Measurements from ENCODE around the gene ADCY9.
"Not testable (repeated sequence)": the region's sequence is repeated elsewhere in the genome, so short reads cannot be mapped to it uniquely, and the experiment has no call there.

Gene ADCY9

DNA sequence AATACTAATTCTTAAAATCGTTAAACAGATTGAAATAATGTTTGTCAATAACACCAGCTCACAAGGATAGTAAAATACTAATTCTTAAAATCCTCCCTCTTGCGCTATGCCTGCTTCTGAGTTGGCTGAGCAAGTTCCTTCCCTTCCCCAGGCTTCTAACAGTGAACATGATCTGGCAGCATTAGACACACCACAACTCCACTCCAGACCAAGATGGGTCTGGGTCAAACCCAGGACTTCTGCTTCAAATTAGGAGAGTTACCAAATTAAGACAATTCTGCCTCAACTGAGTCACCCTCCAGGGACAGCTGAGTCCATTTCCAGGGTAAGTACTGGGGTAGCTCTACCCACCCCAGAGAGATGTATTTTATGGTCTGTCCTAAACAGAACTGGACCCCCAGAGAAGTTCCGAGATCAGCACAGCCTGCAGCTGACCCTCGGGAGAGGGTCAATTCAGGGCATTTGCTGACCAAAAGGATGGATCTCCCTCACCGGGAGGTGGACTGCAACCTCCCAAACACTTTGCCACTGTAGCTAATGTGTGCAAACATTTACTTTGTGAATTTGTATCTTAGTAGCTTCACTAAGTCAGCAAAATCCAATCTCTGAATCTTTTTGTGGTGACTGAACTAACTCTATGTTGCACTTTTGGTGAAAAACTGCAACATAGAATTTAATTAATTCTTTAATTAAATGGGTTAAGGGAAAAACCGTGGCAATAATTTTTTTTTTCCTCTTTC, 48.8 kb downstream of the ADCY9 start:
- no peak for DNase-seq (ENCODE audit: low spot score)

GRCh38 chr16:4064950-4065352, 51.3 kb downstream of the ADCY9 start:
- DNase-seq (ENCODE audit: low spot score) = no peak

- no peak for DNase-seq (ENCODE audit: low spot score)
Observed at GRCh38 chr16:4062212-4062802, 53.9 kb downstream of the ADCY9 start.

DNA sequence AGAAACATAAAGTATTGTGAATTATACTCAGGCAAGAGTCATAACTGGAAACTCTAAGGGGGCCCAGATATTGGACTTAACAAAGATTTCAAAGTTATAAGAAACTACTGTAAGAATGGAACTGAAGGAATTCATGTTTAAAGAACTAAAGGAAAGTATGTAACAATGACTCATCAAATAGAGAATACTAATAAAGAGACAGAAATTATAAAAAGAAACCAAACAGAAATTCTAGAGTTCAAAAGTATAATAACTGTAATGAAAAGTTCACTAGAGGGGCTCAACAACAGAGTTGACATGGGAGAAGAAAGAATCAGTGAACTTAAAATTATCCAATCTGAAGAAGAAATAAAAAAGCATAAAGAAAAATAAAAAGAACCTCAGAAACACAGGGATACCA, 55.4 kb downstream of the ADCY9 start:
- DNase-seq (ENCODE audit: low spot score) = no peak

DNA sequence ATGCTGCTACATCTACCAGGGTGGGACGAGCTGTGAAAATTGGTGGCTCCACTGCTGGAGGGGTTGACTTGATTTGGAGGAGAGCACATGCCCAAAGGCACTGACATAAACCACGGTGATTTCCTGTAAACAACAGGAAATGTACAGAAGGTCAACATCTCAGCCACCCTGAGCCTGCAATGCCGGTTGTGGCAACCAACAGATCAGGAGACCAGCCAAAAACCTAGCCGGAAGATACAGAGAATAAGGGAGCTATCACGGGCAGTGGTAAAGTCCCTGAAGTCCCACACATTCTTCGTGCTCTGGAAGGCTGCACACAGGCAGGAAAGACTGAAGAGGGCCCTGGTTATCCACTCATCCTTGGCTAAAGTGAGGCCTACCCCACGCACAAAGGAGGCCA, 56.2 kb downstream of the ADCY9 start:
- no peak for DNase-seq (ENCODE audit: low spot score)

- DNase-seq (ENCODE audit: low spot score) = no peak
Observed at GRCh38 chr16:4058386-4058785, 57.9 kb downstream of the ADCY9 start.

- no peak for DNase-seq (ENCODE audit: low spot score)
Observed at GRCh38 chr16:4057439-4057877, 58.8 kb downstream of the ADCY9 start.

GRCh38 chr16:4056161-4057105, 59.8 kb downstream of the ADCY9 start:
- DNase-seq (ENCODE audit: low spot score) = no peak

GRCh38 chr16:4055748-4056147, 60.5 kb downstream of the ADCY9 start:
- no peak for DNase-seq (ENCODE audit: low spot score)

DNA sequence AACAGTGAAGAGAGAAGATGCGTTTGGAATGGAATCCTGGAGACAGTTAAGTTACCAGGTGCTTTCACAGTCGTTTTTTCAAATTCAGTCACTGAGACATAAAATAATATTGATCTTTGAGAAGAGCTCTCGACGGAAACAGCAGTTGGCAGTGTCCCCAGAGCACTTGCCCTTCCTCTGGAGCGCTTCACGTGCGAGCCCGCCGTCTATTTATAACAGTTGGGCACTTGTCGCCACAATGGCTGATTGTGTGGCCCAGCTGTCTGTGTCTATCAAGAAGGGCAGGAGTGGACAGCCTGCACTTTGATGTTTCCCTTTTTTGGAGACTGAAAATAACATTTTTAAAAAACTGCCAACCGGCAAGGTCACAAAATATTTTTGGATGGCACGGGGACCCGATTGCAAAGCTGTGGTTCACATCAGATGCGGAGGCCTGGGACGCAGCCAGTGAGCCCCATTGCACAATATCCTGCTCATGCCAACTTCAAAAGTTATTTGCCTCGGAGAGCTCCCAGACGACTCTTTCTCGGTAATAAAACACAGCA, 62.9 kb downstream of the ADCY9 start:
- no peak for DNase-seq (ENCODE audit: low spot score)

DNA sequence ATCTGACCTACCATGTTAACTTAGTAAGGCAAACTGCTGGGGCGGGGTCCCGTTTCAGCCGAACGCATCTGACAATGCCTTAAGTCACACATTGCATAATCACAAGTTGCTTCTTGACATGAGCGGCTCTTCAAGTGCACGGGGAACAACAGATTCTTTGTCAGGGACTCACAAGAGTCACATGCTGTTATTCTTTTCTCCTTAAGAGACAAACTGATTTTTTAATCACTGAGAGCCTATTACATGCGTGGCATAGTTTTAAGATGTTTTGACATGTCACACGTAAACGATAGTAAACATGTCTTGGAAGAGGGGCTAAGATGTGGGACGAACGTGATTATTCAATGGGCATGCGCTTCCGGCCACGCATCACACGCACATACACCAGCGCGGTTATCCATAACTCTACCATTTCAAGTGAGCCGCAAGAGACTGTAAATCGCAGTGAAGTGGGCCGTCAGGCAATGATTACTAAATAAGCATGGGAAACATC, 63.4 kb downstream of the ADCY9 start:
- no peak for DNase-seq (ENCODE audit: low spot score)

GRCh38 chr16:4052096-4052495, 64.1 kb downstream of the ADCY9 start:
- DNase-seq (ENCODE audit: low spot score) = no peak

- DNase-seq (ENCODE audit: low spot score) = no peak
Observed at GRCh38 chr16:4051591-4051990, 64.7 kb downstream of the ADCY9 start.

DNA sequence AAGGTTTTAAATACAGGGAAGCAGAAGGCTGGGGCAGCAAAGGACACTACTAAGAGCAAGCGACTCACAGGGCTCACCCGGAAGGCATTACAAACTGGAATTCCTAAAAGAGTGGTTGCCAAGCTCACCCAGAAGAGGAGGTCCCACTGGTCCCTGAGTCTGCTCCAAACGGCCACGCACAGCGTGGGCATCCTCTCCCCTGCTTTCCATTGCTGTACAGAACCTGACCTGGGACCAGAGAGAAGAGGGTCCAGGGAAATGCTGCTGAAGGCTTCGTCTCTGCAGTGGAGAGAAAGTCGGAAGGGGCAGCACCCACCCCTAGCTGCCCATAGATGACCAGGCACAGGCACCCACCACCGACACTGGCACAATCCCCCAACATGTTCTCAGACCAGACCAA, 67.2 kb downstream of the ADCY9 start:
- DNase-seq (ENCODE audit: low spot score) = no peak

- DNase-seq (ENCODE audit: low spot score) = no peak
Observed at GRCh38 chr16:4048481-4048880, 67.8 kb downstream of the ADCY9 start.

DNA sequence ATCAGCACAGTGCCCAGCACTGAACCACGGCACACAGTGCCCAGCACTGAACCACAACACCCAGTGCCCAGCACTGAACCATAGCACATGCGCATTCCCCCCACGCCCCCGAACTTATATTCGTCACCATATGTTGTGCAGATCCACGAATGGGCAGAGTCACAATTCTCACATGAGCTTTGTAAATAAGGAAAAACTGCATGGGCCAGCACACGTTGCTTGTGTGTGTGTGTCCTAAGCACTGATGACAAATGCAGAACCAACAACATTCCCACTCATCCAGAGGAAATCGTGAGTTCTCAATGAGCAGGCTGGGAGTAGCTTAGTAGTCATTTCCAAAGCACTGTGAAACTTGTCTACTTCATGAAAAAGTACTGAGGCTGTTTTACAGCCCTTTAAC, 70.0 kb downstream of the ADCY9 start:
- DNase-seq (ENCODE audit: low spot score) = no peak

- DNase-seq (ENCODE audit: low spot score) = not testable (repeated sequence)
Observed at GRCh38 chr16:4045561-4045960, 70.7 kb downstream of the ADCY9 start.

DNA sequence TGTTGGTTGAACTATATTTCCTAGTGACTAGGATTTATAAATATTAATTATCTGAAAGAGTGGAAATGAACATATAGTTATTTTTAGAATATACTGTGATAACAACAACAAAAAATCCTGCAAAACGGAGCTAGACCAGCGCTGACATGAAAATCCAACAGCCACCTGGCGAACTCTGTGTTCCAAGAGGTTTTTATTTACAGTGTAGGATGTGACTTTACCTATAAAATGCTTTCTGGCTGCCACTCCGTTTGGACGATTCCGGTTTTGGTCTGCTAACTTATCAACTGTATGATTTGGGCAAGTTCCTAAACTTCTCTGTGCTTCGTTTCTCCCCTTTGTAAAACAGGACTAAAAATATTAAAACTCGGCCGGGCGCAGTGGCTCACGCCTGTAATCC, 73.7 kb downstream of the ADCY9 start:
- DNase-seq (ENCODE audit: low spot score) = no peak

- DNase-seq (ENCODE audit: low spot score) = no peak
Observed at GRCh38 chr16:4038448-4038847, 77.8 kb downstream of the ADCY9 start.

GRCh38 chr16:4036952-4037351, 79.3 kb downstream of the ADCY9 start:
- not testable (repeated sequence) for DNase-seq (ENCODE audit: low spot score)

DNA sequence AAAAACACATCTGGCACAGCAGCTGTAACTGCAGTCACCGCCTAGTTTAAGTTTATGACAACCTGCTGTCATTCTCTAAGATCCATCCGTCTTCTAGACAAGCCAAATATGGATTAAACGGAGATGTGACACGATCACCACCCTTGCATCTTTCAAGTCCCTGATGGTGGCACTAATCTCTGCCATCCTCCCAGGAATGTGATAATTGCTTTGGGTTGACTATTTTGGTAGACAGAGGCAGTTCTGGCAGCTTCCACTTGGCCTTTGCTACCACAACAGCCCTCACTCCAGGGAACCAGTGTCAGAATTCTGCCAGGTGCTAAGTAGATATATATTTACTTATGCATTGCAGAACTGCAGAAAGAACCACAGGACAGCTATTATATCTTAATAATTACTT, 81.3 kb downstream of the ADCY9 start:
- no peak for DNase-seq (ENCODE audit: low spot score)

DNA sequence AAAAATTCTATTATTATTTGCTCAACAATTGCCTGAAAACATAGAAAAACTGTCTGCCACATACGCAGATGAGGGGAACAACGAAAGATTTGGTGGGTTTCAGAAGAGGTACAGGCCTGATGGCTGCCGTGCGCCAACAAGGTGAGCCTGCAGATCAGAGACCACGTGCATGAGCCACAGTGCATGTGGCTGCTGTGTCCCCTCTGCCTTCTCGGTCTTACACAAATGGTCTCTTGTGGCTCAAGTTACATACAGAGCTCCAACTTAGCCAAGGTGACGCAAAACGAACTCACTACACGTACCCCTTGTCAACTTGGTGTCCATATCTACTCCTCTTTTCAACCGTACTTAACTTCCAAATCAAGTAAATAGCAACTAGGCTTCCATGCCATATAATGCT, 82.3 kb downstream of the ADCY9 start:
- no peak for DNase-seq (ENCODE audit: low spot score)
